NCI-H2081 (cell line): ENCODE results near the gene UBE4A.
A peak's percentile ranks its signal among the peaks of the same experiment; 100 is the strongest.

Source experiments
- DNase-seq, 2 experiments: peaks; one replicate each; lab custom pipeline; 2025; lab: John Stamatoyannopoulos, UW

Gene UBE4A

GRCh38 chr11:118437208-118438125 lies 78.1 kb downstream of the UBE4A start:
- DNase-seq: peak; percentile 41 to 67

GRCh38 chr11:118438314-118438931 lies 79.0 kb downstream of the UBE4A start:
- DNase-seq: peak; percentile 7 to 43

- no peak for DNase-seq
Measured at GRCh38 chr11:118439646-118440045, 80.2 kb downstream of the UBE4A start.

GRCh38 chr11:118441770-118442275 lies 82.4 kb downstream of the UBE4A start:
- no peak for DNase-seq

- no peak for DNase-seq
Measured at GRCh38 chr11:118442301-118442700, 82.9 kb downstream of the UBE4A start.

- no peak for DNase-seq
Measured at GRCh38 chr11:118442908-118443589, 83.6 kb downstream of the UBE4A start.

- DNase-seq: no peak
Measured at GRCh38 chr11:118443590-118444218, 84.3 kb downstream of the UBE4A start.

- DNase-seq: no peak
Measured at GRCh38 chr11:118447423-118447822, 88.0 kb downstream of the UBE4A start.

- DNase-seq: no peak
Measured at GRCh38 chr11:118448294-118448693, 88.9 kb downstream of the UBE4A start.
